PC-9 (cell line): ENCODE data around the gene PAFAH1B1. TPM values are rescaled to one million over a fixed set of nuclear protein-coding genes. Genes with fewer than 3 reads are reported as not detected.
"Not testable (repeated sequence)": the region's sequence is repeated elsewhere in the genome, so short reads cannot be mapped to it uniquely, and the experiment has no call there.

ENCODE experiments used
- BruUV-seq: library from RNA; stranded (reverse); fragments of 400-500 nt; replicated peaks from 2 replicates; lab custom pipeline; 2021; lab: Mats Ljungman, UMichigan
- CTCF ChIA-PET: fragments of 300-600 bp; sonication (Branson Sonifier 250); formaldehyde crosslinking; loops from one replicate; lab custom pipeline; 2022; ENCODE audit warnings: antibody characterized with exemption; lab: Charles Lee
- POLR2A ChIA-PET: fragments of 300-600 bp; sonication (Branson Sonifier 250); formaldehyde crosslinking; loops from one replicate; lab custom pipeline; 2022; ENCODE audit warnings: antibody characterized with exemption; ENCODE audit not compliant: unreplicated experiment; lab: Charles Lee
- DNase-seq, 2 experiments: peaks; one replicate each; pipeline versions ENCODE4 v3.0.0 to v3.0.0-alpha.2; 2015 to 2022; ENCODE audit warnings: mixed read lengths in 1 of 2
- H2AFZ ChIP-seq: fragments of 200-600 bp; sonication (generic); 2 replicates; pipeline ENCODE4 v1.8.1; 2017; ENCODE audit warnings: antibody characterized with exemption
- H3F3A ChIP-seq: fragments of 200-600 bp; sonication (generic); 2 replicates; pipeline ENCODE4 v1.8.1; 2017; ENCODE audit warnings: antibody characterized with exemption, mild to moderate bottlenecking, low read depth; ENCODE audit not compliant: insufficient read depth
- H3K27ac ChIP-seq: fragments of 200-600 bp; sonication (generic); 2 replicates; pipeline ENCODE4 v1.6.1; 2016; ENCODE audit warnings: mixed run types
- H3K27me3 ChIP-seq: fragments of 200-600 bp; sonication (generic); 2 replicates; pipeline ENCODE4 v1.6.1; 2016; ENCODE audit warnings: low read depth, mixed run types; ENCODE audit not compliant: insufficient read depth
- H3K36me3 ChIP-seq: fragments of 200-600 bp; sonication (generic); 2 replicates; pipeline ENCODE4 v1.6.1; 2016; ENCODE audit warnings: low read depth, mixed run types
- H3K4me1 ChIP-seq: fragments of 200-600 bp; sonication (generic); replicated peaks from 2 replicates; pipeline ENCODE4 v1.6.1; 2016; ENCODE audit warnings: mixed run types; ENCODE audit not compliant: insufficient read depth
- H3K4me2 ChIP-seq: fragments of 200-600 bp; sonication (generic); 2 replicates; pipeline ENCODE4 v1.6.1; 2017; ENCODE audit warnings: mixed run types
- H3K4me3 ChIP-seq: fragments of 200-600 bp; sonication (generic); 2 replicates; pipeline ENCODE4 v1.6.1; 2016; ENCODE audit warnings: mixed run types
- H3K79me2 ChIP-seq: fragments of 200-600 bp; sonication (generic); 2 replicates; pipeline ENCODE4 v1.6.1; 2017; ENCODE audit warnings: low read depth, mixed run types
- H3K9me2 ChIP-seq: fragments of 200-600 bp; sonication (generic); 2 replicates; pipeline ENCODE4 v1.8.1; 2017; ENCODE audit warnings: mild to moderate bottlenecking; ENCODE audit not compliant: insufficient read depth
- H3K9me3 ChIP-seq: fragments of 200-600 bp; sonication (generic); 2 replicates; pipeline ENCODE4 v1.8.1; 2016; ENCODE audit warnings: low read depth; ENCODE audit not compliant: insufficient read depth
- H4K20me1 ChIP-seq: fragments of 200-600 bp; sonication (generic); 2 replicates; pipeline ENCODE4 v1.8.1; 2017; ENCODE audit not compliant: insufficient read depth
- EZH2 ChIP-seq: fragments of 200-600 bp; sonication (generic); IDR thresholded peaks from 2 replicates; pipeline ENCODE4 v1.8.0; 2017; ENCODE audit warnings: antibody characterized with exemption, low read depth
- intact Hi-C: fragments of 100-400 bp; cut with micrococcal nuclease; formaldehyde crosslinking; loops from one replicate; pipeline ENCODE4 v1.10.0; 2022; ENCODE audit not compliant: unreplicated experiment
- total RNA-seq: library from RNA; stranded (reverse); gene quantifications from 2 replicates; pipeline ENCODE4 v1.2.3, GENCODE V29; 2021
- TF ChIP-seq, protein P1 (sequence below): fragments of 200-600 bp; sonication (generic); conservative IDR thresholded peaks from 2 replicates; pipeline ENCODE4 v1.6.1; 2017; ENCODE audit warnings: mixed run types, antibody characterized with exemption, mild to moderate bottlenecking, moderate library complexity

Gene PAFAH1B1
- total RNA-seq, 1 experiment from 2014 or later = 152 TPM

DNA sequence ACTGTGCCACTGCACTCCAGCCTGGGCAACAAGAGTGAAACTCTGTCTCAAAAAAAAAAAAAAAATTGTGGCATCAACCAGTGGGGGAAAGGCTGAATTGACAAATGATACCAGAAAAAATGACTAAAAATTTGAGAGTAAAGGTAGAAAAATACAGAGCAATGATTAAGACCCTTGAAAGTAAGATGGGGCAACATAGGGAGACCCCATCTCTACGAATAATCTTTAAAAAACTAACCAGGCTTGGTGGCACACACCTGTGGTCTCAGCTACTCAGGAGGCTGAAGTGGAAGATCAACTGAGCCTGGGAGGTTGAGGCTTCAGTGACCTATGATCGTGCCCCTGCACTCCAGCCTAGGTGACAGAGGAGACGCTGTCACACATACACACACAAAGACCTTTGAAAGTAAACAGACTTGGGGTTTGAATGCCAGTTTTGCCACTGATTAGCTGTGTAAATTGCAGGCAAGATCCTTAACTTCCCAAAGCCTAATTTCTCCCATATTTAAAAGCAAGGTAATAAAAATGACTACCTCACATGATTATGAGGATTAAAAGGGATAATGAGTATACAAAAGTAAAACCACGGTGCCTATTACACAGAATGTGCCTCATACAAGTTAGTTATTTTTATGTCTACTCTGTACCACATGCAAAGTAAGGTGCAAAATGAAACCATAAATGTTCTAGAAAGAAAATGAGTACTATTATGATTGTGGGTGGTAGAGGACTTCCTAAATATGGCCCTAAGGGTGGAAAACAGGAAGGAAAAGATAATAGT lies 21.7 kb upstream of the PAFAH1B1 start:
- intact Hi-C loops = no loop called here
- Histone ChIP-seq H3K4me1 (no peaks in the 10 kb centered on the region), H3K27me3 (no peaks in the 10 kb centered on the region), H3K9me2 (no peaks in the 10 kb centered on the region), H3K27ac (no peak overlapping the region), H3K36me3 (no peaks in the 10 kb centered on the region), H4K20me1 (no peaks in the 10 kb centered on the region), H3F3A (peaks cover 4% of the 10 kb centered on the region; the same call in 1 of the 2 replicates), H3K4me2 (no peak overlapping the region), H3K4me3 (no peak overlapping the region), H3K79me2 (no peaks in the 10 kb centered on the region), H3K9me3 (no peaks in the 10 kb centered on the region), H2AFZ (no peak overlapping the region)
- POLR2A ChIA-PET = no interaction called here
- BruUV-seq = no TSS peak
- TF ChIP-seq, protein P1, sequence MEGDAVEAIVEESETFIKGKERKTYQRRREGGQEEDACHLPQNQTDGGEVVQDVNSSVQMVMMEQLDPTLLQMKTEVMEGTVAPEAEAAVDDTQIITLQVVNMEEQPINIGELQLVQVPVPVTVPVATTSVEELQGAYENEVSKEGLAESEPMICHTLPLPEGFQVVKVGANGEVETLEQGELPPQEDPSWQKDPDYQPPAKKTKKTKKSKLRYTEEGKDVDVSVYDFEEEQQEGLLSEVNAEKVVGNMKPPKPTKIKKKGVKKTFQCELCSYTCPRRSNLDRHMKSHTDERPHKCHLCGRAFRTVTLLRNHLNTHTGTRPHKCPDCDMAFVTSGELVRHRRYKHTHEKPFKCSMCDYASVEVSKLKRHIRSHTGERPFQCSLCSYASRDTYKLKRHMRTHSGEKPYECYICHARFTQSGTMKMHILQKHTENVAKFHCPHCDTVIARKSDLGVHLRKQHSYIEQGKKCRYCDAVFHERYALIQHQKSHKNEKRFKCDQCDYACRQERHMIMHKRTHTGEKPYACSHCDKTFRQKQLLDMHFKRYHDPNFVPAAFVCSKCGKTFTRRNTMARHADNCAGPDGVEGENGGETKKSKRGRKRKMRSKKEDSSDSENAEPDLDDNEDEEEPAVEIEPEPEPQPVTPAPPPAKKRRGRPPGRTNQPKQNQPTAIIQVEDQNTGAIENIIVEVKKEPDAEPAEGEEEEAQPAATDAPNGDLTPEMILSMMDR = no peak
- TF ChIP-seq EZH2 = no peak
- no peak for DNase-seq
- CTCF ChIA-PET = no interaction called here

DNA sequence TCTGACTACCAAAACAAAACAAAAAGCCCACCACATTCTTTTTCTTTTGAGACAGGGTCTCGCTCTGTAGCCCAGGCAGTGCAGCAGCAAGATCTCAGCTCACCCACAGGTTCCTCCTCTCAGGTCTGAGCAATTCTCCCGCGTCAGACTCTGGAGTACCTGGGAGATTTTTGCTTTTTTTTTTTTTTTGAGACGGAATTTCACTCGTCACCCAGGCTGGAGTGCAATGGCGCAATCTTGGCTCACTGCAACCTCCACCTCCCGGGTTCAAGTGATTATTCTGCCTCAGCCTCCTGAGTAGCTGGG lies 21.2 kb upstream of the PAFAH1B1 start:
- intact Hi-C loops, H2AFZ ChIP-seq, H3K36me3 ChIP-seq, H3K4me1 ChIP-seq, H3K79me2 ChIP-seq, BruUV-seq, H3K27me3 ChIP-seq, POLR2A ChIA-PET, H3K9me2 ChIP-seq, H3K4me3 ChIP-seq, H3F3A ChIP-seq, H4K20me1 ChIP-seq, CTCF ChIA-PET, H3K4me2 ChIP-seq, DNase-seq, H3K27ac ChIP-seq, H3K9me3 ChIP-seq: not testable (repeated sequence)

DNA sequence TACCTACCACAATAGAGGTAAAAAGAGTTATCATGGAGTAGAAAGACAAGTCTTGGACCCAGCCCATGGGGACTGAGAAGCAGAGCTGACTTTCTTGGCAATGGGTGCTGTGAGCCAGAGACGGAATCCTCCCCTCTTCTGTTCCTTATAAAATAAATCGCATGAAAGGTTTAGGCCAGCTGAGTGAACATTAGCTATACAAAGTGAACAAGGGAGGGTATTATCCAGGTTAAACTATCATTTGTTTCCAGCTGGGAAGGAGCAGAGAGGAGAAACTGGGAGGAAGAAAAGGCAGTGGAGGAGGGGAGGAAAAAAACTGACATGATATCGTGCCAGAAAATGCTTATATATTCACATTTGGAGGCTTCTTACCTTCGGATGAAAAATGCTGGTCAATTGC lies 13.3 kb upstream of the PAFAH1B1 start:
- ChIA-PET POLR2A (no interaction called here), CTCF (interaction anchor here (0.6 kb wide), 1 partner anchor 244 kb away, joined by 4 read pairs; no protein-coding TSS in a partner anchor)
- Histone ChIP-seq H3K36me3 (no peaks in the 10 kb centered on the region), H4K20me1 (no peaks in the 10 kb centered on the region), H3F3A (no peaks in the 10 kb centered on the region), H3K4me2 (no peak overlapping the region), H2AFZ (no peak overlapping the region), H3K9me2 (no peaks in the 10 kb centered on the region), H3K9me3 (no peaks in the 10 kb centered on the region), H3K27ac (no peak overlapping the region), H3K79me2 (no peaks in the 10 kb centered on the region), H3K4me3 (no peak overlapping the region), H3K27me3 (0 out of 2 replicates have a peak, but pooled peaks cover 3% of the 10 kb centered on the region), H3K4me1 (no peaks in the 10 kb centered on the region)
- TF ChIP-seq, protein P1 = no peak
- no peak for TF ChIP-seq EZH2
- intact Hi-C loops = no loop called here
- no peak for DNase-seq
- no TSS peak for BruUV-seq
